Cardiac fibroblast (primary cell): ENCODE measurements around the gene SMOC2.

Experiments used
- DNase-seq, 2 donors: peaks; one replicate each; pipeline versions ENCODE4 v3.0.0 to v3.0.0-alpha.2; 2010; ENCODE audit warnings: low read depth in 2 of 2
- H3K4me3 ChIP-seq, 2 donors: replicated peaks in 1 of 2; 1 replicate in 1 of 2; 2 replicates in 1 of 2; pipeline ENCODE4 v1.5.1; 2011; ENCODE audit warnings: low read depth in 2 of 2, low read length in 2 of 2, mild to moderate bottlenecking in 2 of 2, moderate library complexity in 1 of 2
- CTCF ChIP-seq: IDR thresholded peaks from one replicate; pipeline ENCODE4 v1.5.1; 2011; ENCODE audit warnings: low read depth, mild to moderate bottlenecking, low read length, inconsistent platforms

The SMOC2 gene

GRCh38 chr6:168618546-168619315 lies 177.7 kb downstream of the SMOC2 start:
- TF ChIP-seq CTCF, result no peak
- no peak for DNase-seq

GRCh38 chr6:168619560-168620314 lies 178.8 kb downstream of the SMOC2 start:
- no peak for DNase-seq
- no peak for TF ChIP-seq CTCF
- no peak overlapping the region for H3K4me3 ChIP-seq

More at GRCh38 chr6:168618546-168619315, 177.7 kb downstream of the SMOC2 start:
- H3K4me3 ChIP-seq, result no peak overlapping the region

GRCh38 chr6:168620578-168620977 lies 179.6 kb downstream of the SMOC2 start:
- H3K4me3 ChIP-seq, result no peak overlapping the region
- DNase-seq, result no peak
- TF ChIP-seq CTCF, result no peak

GRCh38 chr6:168623736-168624135 lies 182.8 kb downstream of the SMOC2 start:
- no peak overlapping the region for H3K4me3 ChIP-seq
- DNase-seq, result no peak
- no peak for TF ChIP-seq CTCF

GRCh38 chr6:168624540-168624939 lies 183.6 kb downstream of the SMOC2 start:
- no peak for DNase-seq
- H3K4me3 ChIP-seq, result no peak overlapping the region
- TF ChIP-seq CTCF, result no peak

- TF ChIP-seq CTCF, result no peak
- no peak overlapping the region for H3K4me3 ChIP-seq
- no peak for DNase-seq
Measured at GRCh38 chr6:168624948-168625347, 184.0 kb downstream of the SMOC2 start.
